ENCODE results near the gene KY. TPM values are rescaled to one million over a fixed set of nuclear protein-coding genes. Genes with fewer than 3 reads are reported as not detected.
"Not testable (repeated sequence)": the region's sequence is repeated elsewhere in the genome, so short reads cannot be mapped to it uniquely, and the experiment has no call there.

The KY gene
- total RNA-seq, 1 donor from 2014 or later, result not detected

DNA sequence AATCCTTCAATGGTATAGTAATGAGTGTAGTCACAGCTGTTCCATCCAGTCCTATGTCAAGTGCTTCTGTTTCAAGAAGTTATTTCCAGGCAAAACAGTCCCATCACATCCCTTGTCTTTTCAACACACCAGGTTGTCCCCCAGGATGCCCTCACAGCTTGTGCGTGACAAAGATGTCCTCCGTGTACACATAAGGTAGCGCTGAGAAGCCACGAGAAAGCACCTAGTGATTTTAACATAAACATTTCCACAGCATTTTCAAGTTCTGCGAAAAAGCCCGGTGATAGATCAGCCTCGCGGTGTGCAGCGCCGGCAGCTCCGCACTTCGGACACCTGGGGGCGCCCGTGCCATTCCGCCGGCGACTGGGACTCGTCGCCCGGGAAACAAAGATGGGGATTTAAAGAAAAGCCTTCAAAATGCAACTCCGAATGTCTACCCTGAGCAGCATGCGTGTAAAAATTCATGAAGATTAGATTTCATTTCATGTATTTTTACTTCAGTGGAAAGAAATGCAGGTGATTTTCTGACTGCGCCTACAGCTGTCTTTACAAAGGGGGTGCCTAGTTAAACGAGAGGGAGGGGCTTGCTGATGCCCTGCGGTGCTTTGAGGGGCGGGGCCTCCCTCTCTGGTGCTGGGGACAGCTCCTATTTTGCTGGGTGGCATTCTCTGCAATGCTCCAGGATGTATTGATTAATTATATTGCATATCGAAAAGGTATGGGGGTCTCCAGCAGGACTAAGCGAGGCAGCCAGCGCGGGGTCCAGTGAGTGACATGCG is 49.9 kb downstream of the KY start:
- peak; percentile 64 for ATAC-seq

DNA sequence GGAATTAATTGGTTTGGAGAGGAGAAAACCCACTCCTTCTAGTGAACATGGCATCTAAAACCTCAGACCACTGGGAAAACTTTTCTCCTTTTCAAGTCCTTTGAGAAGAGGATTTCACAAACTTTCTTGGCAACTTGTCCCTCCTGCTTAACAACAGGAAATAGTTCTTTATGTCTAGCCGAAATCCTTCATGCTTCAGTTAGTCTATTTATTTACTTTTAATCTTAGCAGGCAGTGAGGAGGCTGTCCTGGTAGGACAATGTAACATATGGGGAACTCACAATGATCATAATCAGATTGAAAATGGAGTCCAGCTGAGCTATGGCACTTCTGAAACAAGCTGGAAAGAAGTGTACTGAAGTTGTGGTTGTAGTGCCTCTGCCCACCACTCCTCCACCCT is 50.6 kb downstream of the KY start:
- ATAC-seq, result peak; percentile 27

DNA sequence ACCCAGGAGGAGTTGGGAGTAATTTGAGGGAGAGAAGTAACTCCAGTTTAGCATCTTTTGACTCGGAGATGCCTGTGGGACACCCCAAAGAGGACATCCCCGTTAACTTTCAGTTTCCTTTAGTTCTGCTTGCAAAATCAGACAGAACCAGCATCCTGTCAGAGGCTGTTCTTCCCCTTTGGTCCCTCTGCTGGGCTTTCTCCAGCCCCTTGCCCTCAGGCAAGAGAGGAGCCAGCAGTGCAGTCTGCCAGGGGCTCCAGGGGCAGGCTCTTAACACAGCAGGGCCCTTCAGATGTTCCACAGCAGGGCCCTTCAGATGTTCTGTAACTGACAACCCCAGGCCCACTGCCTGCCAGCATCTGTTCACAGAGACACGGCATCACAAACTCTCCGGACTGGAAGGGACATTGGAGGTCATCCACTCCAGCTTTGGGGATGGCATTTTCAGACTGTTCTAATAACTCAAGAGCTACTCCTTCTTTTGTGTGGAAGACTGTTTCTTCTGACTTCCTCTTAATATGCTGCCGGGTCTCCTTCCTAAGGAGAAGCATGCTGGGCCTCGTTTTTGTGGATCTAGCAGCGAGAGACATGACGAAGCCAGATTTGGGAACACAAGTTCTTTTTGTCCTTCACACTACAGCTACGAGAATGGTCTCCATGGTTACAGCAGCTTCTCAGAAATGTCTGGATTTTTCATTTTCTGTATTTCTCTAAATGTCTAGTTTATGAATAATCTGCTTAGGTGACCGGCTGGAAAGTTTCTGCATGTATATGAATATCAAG is 51.9 kb downstream of the KY start:
- ATAC-seq, result no peak

DNA sequence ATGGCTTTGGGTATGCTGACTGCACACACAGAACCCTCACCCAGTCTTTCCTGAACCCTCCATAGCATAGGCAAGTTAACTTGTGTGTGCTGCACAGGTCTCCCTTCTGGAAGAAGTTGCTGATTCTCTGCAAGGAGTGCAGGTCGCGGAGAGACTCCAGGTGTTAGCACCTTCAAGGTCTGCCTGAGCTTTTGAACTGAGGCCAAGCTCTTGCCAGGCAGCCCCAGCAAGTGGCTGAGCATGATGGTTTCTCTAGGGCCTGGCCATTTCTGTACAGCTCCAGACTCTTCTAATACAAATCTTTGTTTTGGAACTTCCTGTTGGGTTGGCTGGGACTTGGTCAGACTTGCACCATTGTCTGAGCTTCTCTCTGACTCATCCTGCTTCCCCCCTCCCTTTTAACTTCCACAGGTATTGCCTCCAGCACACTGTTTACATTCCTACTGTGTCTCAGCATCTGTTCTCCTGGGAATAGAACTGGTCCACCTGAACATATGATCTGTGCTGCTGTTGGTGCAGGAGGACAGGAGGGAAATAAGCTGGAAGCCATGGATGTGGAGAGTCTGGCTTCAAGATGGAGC is 53.3 kb downstream of the KY start:
- ATAC-seq, result peak; percentile 92

GRCh38 chr3:134594986-134595385 is 55.8 kb downstream of the KY start:
- ATAC-seq, result not testable (repeated sequence)

DNA sequence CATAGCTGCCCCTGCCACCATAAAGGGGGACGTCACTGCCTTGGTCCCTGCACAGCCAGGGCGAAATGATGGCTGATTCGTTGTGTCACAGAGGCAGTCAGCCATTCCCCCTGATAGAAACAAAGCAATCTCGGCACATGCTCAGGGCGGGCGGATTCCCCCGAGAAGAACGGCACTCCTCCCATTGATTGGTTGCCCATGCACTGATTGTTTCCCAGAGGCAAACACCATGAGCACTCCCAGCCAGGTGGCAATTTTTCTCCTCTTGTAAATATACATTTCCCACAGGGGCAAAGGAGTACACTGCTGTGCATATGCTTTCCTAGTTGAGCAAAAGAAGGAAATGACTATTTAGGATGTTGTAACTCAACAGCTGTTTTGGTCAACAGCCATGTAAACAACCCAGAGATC is 56.5 kb downstream of the KY start:
- ATAC-seq, result no peak

DNA sequence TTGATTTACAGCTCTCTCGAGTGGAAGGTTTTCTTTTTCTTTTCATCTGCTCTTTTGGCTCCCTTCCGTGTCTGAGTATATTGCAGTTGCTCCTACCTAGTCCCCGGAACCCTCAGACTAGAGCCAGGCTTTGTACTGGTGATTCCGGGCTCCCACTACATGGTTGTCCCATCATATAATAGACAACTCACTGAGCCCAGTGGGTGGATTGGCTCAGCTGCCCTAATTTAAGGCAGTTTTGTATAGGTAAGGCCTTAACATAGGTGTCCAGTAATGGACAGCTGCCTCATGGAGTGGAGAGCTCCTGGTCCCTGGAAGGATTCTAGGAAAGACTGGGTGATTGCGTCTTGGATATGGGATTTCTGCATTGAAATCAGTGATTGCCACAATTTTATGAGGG is 58.0 kb downstream of the KY start:
- no peak for ATAC-seq

DNA sequence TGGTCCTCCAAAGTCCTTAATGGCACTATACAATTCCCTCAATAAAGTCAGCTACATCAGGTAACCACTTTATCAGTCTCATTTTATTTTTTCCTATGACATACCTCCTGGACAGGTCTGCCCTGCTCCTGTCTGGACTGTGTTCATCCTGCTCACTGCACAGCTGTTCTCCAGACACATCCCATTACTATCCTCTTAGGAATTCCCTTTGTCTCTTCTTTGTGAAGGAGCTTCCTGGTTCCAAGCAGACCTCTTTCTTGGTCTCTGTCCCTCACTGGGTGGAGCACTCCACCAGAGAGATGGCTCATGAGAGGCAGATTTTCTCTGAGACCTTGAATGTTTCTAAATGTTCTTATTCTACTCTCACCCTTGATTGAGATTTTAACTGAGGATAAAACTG is 60.1 kb downstream of the KY start:
- ATAC-seq, result no peak

GRCh38 chr3:134579141-134579665 is 71.6 kb downstream of the KY start:
- ATAC-seq, result no peak

GRCh38 chr3:134576831-134577230 is 74.0 kb downstream of the KY start:
- ATAC-seq, result no peak

- ATAC-seq, result no peak
These were observed 74.4 kb downstream of the KY start for GRCh38 chr3:134576426-134576825.

GRCh38 chr3:134569899-134570298 is 80.9 kb downstream of the KY start:
- not testable (repeated sequence) for ATAC-seq

DNA sequence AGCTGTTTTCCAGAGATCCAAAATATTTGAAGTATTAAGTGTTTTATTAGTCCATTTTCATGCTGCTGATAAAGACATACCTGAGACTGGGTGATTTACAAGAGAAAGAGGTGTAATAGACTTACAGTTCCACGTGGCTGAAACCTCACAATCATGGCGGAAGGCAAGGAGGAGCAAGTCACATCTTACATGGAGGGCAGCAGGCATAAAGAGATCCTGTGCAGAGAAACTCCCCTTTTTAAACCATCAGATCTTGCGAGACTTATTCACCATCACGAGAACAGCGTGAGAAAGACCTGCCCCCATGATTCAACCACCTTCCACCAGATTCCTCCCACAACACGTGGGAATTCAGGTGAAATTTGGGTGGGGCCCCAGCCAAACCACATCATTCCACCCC is 82.0 kb downstream of the KY start:
- no peak for ATAC-seq

- no peak for ATAC-seq
These were observed 83.2 kb downstream of the KY start for GRCh38 chr3:134567605-134568004.

- no peak for ATAC-seq
These were observed 85.8 kb downstream of the KY start for GRCh38 chr3:134564991-134565390.

- ATAC-seq, result peak; percentile 97
These were observed 87.2 kb downstream of the KY start for GRCh38 chr3:134563601-134564000.

DNA sequence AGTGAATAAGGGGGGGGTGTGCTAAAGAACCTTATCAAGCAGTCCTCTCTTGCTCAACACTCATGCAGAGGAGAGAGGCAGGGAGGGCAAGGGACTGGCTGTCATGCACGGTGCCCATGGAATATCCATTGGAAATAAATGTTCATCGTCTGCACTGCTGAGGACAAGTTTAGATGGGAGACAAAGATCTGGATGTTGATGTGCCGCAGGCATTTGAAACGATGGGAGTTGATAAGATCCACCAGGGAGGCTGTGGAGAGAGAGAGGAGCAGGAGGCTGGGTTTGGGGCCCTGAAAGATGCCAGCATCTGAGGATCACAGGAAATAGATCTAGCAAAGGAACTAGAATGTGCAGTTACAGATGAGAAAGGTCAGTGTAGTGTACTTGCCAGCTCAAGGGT is 88.8 kb downstream of the KY start:
- no peak for ATAC-seq

- no peak for ATAC-seq
These were observed 91.2 kb downstream of the KY start for GRCh38 chr3:134559591-134559990.

Other genes starting within 250 kb of the KY start
- 17.5 TPM for gene ANAPC13, start 165.0 kb downstream of the KY start, total RNA-seq
- gene CEP63, start 165.0 kb downstream of the KY start, total RNA-seq, result 11.0 TPM
- gene EPHB1, start 144.2 kb upstream of the KY start, total RNA-seq, result 0.40 TPM

Measured in esophagus mucosa (tissue), 1 donor.